HepG2 (cell line): ENCODE data around the gene ARF5. TPM values are rescaled to one million over a fixed set of nuclear protein-coding genes. Genes with fewer than 3 reads are reported as not detected.

ENCODE experiments used
- ATAC-seq: fragments of 200-7000 bp; cut with Tn5 transposase; 3 replicates; pipeline ENCODE4 v1.9.1; 2020; ENCODE audit warnings: mild to moderate bottlenecking, moderate library complexity
- Bru-seq: library from RNA; stranded (reverse); fragments of 400-500 nt; gene quantifications from one replicate; lab custom pipeline; 2021; lab: Mats Ljungman, UMichigan
- BruChase-seq, 2 experiments: library from RNA; stranded (reverse); fragments of 400-500 nt; gene quantifications; one replicate each; lab custom pipeline; 2021; lab: Mats Ljungman, UMichigan
- BruUV-seq: library from RNA; stranded (reverse); fragments of 400-500 nt; replicated peaks from 2 replicates; lab custom pipeline; 2021; lab: Mats Ljungman, UMichigan
- CTCF ChIA-PET: fragments of 300-600 bp; formaldehyde crosslinking; extraction: SDS; loops from one replicate; lab custom pipeline; 2021; ENCODE audit warnings: low total read pairs, inconsistent platforms, low intra/inter-chr PET ratio; lab: Yijun Ruan, JAX
- POLR2A ChIA-PET: fragments of 350-600 bp; sonication (Branson Sonifier 250); formaldehyde crosslinking; loops from one replicate; lab custom pipeline; 2020; ENCODE audit warnings: antibody characterized with exemption, inconsistent platforms; lab: Yijun Ruan, JAX
- DNase-seq: peaks from one replicate; pipeline ENCODE4 v3.0.0-alpha.2; 2015; ENCODE audit warnings: low spot score
- FAIRE-seq: peaks from 3 replicates; lab custom pipeline; 2011; peaks lifted over from hg19 to GRCh38; lab: Jason Lieb, UNC
- H2AFZ ChIP-seq: one replicate; pipeline ENCODE4 v1.6.1; 2011; ENCODE audit warnings: low read length, inconsistent platforms
- H3K27ac ChIP-seq: fragments of 300-600 bp; 3 replicates; pipeline ENCODE4 v1.8.0; 2011; ENCODE audit warnings: mixed run types, mild to moderate bottlenecking, mixed read lengths, low read length, inconsistent platforms; ENCODE audit not compliant: insufficient read depth; ENCODE audit errors: extremely low read length
- H3K27me3 ChIP-seq, 2 experiments: fragments of 200-600 bp in 1 of 2; 2 replicates in 1 of 2; 3 replicates in 1 of 2; pipeline versions ENCODE4 v1.6.0 to v1.8.0; 2011; ENCODE audit warnings: low read length in 2 of 2, mild to moderate bottlenecking in 2 of 2, moderate library complexity in 2 of 2, inconsistent platforms in 1 of 2; ENCODE audit not compliant: insufficient read depth in 2 of 2, control insufficient read depth in 1 of 2
- H3K36me3 ChIP-seq, 2 experiments: fragments of 200-600 bp in 1 of 2; replicated peaks in 1 of 2; 2 replicates in 1 of 2; 3 replicates in 1 of 2; pipeline versions ENCODE4 v1.5.1 to v1.8.0; 2011; ENCODE audit warnings: low read length in 2 of 2, inconsistent platforms in 1 of 2; ENCODE audit not compliant: insufficient read depth in 2 of 2, control insufficient read depth in 1 of 2
- H3K4me1 ChIP-seq: 2 replicates; pipeline ENCODE4 v1.5.1; 2012; ENCODE audit warnings: low read length, inconsistent platforms; ENCODE audit not compliant: insufficient read depth
- H3K4me2 ChIP-seq: 2 replicates; pipeline ENCODE4 v1.6.0; 2011; ENCODE audit warnings: low read depth, low read length, inconsistent platforms
- H3K4me3 ChIP-seq, 3 experiments: fragments of 200-600 bp in 1 of 3; sonication (generic), shearing (Covaris generic) in 1 of 3; replicated peaks in 1 of 3; 2 replicates each; pipeline ENCODE4 v1.5.1; 2011 to 2016; ENCODE audit warnings: low read length in 3 of 3, inconsistent platforms in 2 of 3, low read depth in 2 of 3, mild to moderate bottlenecking in 2 of 3, control low read depth in 1 of 3, mixed read lengths in 1 of 3; ENCODE audit not compliant: insufficient read depth in 1 of 3
- H3K79me2 ChIP-seq: one replicate; pipeline ENCODE4 v1.6.1; 2011; ENCODE audit warnings: low read length, inconsistent platforms; ENCODE audit not compliant: insufficient read depth
- H3K9ac ChIP-seq: 2 replicates; pipeline ENCODE4 v1.6.0; 2011; ENCODE audit warnings: mild to moderate bottlenecking, low read depth, low read length, inconsistent platforms; ENCODE audit not compliant: insufficient read depth
- H3K9me3 ChIP-seq: 2 replicates; pipeline ENCODE4 v1.5.1; 2012; ENCODE audit warnings: mild to moderate bottlenecking, low read length
- H4K20me1 ChIP-seq: 2 replicates; pipeline ENCODE4 v1.6.0; 2011; ENCODE audit warnings: inconsistent platforms, mild to moderate bottlenecking, low read length, moderate library complexity; ENCODE audit not compliant: insufficient read depth
- ASH2L ChIP-seq: fragments of 300-600, 200-600 bp; sonication (generic); IDR thresholded peaks from 2 replicates; pipeline ENCODE4 v1.7.0; 2017; ENCODE audit warnings: low read depth, mild to moderate bottlenecking, moderate library complexity, mixed read lengths, low read length; ENCODE audit not compliant: insufficient read length
- BCLAF1 ChIP-seq: fragments of 450-650 bp; IDR thresholded peaks from 2 replicates; pipeline ENCODE4 v1.6.1; 2017; ENCODE audit warnings: mild to moderate bottlenecking
- BHLHE40 ChIP-seq: IDR thresholded peaks from 2 replicates; pipeline ENCODE4 v1.6.1; 2011; ENCODE audit warnings: low read length, improper control_type of control experiment
- JUNB ChIP-seq: sonication (generic); formaldehyde crosslinking; IDR thresholded peaks from 2 replicates; pipeline ENCODE4 v1.8.0; 2022; ENCODE audit warnings: missing genetic modification reagents, mild to moderate bottlenecking, borderline replicate concordance
- KAT7 ChIP-seq: IDR thresholded peaks from 2 replicates; pipeline ENCODE4 v1.6.1; 2018; ENCODE audit warnings: borderline replicate concordance, missing compliant biosample characterization
- POLR2AphosphoS5 ChIP-seq: IDR thresholded peaks from 2 replicates; pipeline ENCODE4 v1.6.1; 2012; ENCODE audit warnings: low read depth, low read length
- SAFB2 ChIP-seq: sonication (generic); formaldehyde crosslinking; IDR thresholded peaks from 2 replicates; pipeline ENCODE4 v1.5.1; 2020; ENCODE audit warnings: missing genetic modification reagents, low read depth, mild to moderate bottlenecking, borderline replicate concordance
- SP4 ChIP-seq: sonication (generic); formaldehyde crosslinking; IDR thresholded peaks from 2 replicates; pipeline ENCODE4 v1.8.1; 2023; ENCODE audit warnings: mild to moderate bottlenecking, missing genetic modification reagents
- UBTF ChIP-seq: sonication (generic); formaldehyde crosslinking; IDR thresholded peaks from 2 replicates; pipeline ENCODE4 v1.4.0; 2020; ENCODE audit warnings: mild to moderate bottlenecking, missing genetic modification reagents
- ZBTB38 ChIP-seq: sonication (generic); formaldehyde crosslinking; IDR thresholded peaks from 2 replicates; pipeline ENCODE4 v1.5.1; 2020; ENCODE audit warnings: mild to moderate bottlenecking, missing genetic modification reagents
- ZNF251 ChIP-seq: sonication (generic); formaldehyde crosslinking; IDR thresholded peaks from 2 replicates; pipeline ENCODE4 v1.9.0; 2021; ENCODE audit warnings: mild to moderate bottlenecking, missing genetic modification reagents
- ZNF678 ChIP-seq: sonication (generic); formaldehyde crosslinking; IDR thresholded peaks from 2 replicates; pipeline ENCODE4 v1.4.0; 2020; ENCODE audit warnings: mild to moderate bottlenecking, missing genetic modification reagents
- ZNF792 ChIP-seq: IDR thresholded peaks from 2 replicates; pipeline ENCODE4 v1.6.1; 2016
- WGBS: methylation state at CpG from one replicate; pipeline ENCODE4 v1.1.6; 2017; ENCODE audit warnings: low lambda C conversion rate; 5-methylcytosine and 5-hydroxymethylcytosine counted together
- in situ Hi-C: cut with HindIII; loops from 2 replicates; pipeline ENCODE4 v1.10.0; 2017; ENCODE audit warnings: low pct_unique_long_range_greater_than_20kb; ENCODE audit not compliant: extremely low pct_ligation_motif_present
- intact Hi-C: fragments of 100-400 bp; cut with micrococcal nuclease; formaldehyde crosslinking; loops from one replicate; pipeline ENCODE4 v1.10.0; 2022; ENCODE audit not compliant: unreplicated experiment
- long read RNA-seq, 2 experiments: library from RNA in 1 of 2; library from polyadenylated mRNA in 1 of 2; stranded (forward) in 1 of 2; unstranded in 1 of 2; transcript quantifications; one replicate each; pipeline ENCODE4 v2.0.0, GENCODE V29; 2019 to 2022
- polyA minus RNA-seq, 3 experiments: library from RNA; depleted of rRNA, polyadenylated mRNA; stranded (reverse); fragments of >200 nt; gene quantifications; 2 replicates each; pipeline ENCODE4 v1.2.3, GENCODE V29; 2011; ENCODE audit warnings: low replicate concordance in 1 of 3
- polyA plus RNA-seq, 8 experiments: library from polyadenylated mRNA; depleted of rRNA in 3 of 8; stranded (reverse) in 7 of 8; unstranded in 1 of 8; fragments of >200 nt; fragmentation: Illumina TruSeq in 4 of 8; extraction: Trizol in 4 of 8; gene quantifications; 2 replicates each; pipeline versions ENCODE4 v1.2.1 to v1.2.3, GENCODE V29; 2011 to 2016; ENCODE audit warnings: low read depth in 4 of 8, missing spikeins in 1 of 8, mixed read lengths in 1 of 8; ENCODE audit not compliant: insufficient read depth in 1 of 8
- total RNA-seq, 5 experiments: library from RNA; depleted of rRNA; stranded (reverse); fragments of >200 nt; fragmentation: Illumina TruSeq; extraction: Trizol; gene quantifications; 2 replicates each; pipeline ENCODE4 v1.2.3, GENCODE V29; 2016; ENCODE audit warnings: low read depth in 1 of 5

ARF5 gene
- 91.4 and 109 TPM in 2 replicates for total RNA-seq (2016; rRNA removed; fragmentation: Illumina TruSeq; extraction: Trizol)
- total RNA-seq (2016; cell fraction: cytosol; rRNA removed; fragmentation: Illumina TruSeq; extraction: Trizol; ENCODE audit: low read depth): 58.0 and 67.8 TPM in 2 replicates
- 93.2 and 123 TPM in 2 replicates for total RNA-seq (2016; cell fraction: insoluble cytoplasmic fraction; rRNA removed; fragmentation: Illumina TruSeq; extraction: Trizol)
- total RNA-seq (2016; cell fraction: membrane; rRNA removed; fragmentation: Illumina TruSeq; extraction: Trizol): 81.4 and 93.0 TPM in 2 replicates
- 56.8 and 68.2 TPM in 2 replicates for total RNA-seq (2016; cell fraction: nucleus; rRNA removed; fragmentation: Illumina TruSeq; extraction: Trizol)
- polyA plus RNA-seq (2011; rRNA removed): 135 and 140 TPM in 2 replicates
- 137 and 195 TPM in 2 replicates for polyA plus RNA-seq (2011; cell fraction: cytosol; rRNA removed)
- polyA plus RNA-seq (2011; cell fraction: nucleus; rRNA removed): 91.2 and 100 TPM in 2 replicates
- polyA plus RNA-seq (2012): 62.4 and 85.6 TPM in 2 replicates
- 87.4 and 101 TPM in 2 replicates for polyA plus RNA-seq (2016; cell fraction: cytosol; fragmentation: Illumina TruSeq; extraction: Trizol; ENCODE audit: low read depth)
- polyA plus RNA-seq (2016; cell fraction: insoluble cytoplasmic fraction; fragmentation: Illumina TruSeq; extraction: Trizol; ENCODE audit: low read depth): 119 and 134 TPM in 2 replicates
- polyA plus RNA-seq (2016; cell fraction: membrane; fragmentation: Illumina TruSeq; extraction: Trizol; ENCODE audit: low read depth): 90.2 and 107 TPM in 2 replicates
- polyA plus RNA-seq (2016; cell fraction: nucleus; fragmentation: Illumina TruSeq; extraction: Trizol; ENCODE audit: insufficient read depth, low read depth): 144 and 151 TPM in 2 replicates
- 60.5 and 88.3 TPM in 2 replicates for polyA minus RNA-seq (2011; rRNA and poly(A)+ RNA removed; ENCODE audit: low replicate concordance)
- polyA minus RNA-seq (2011; cell fraction: cytosol; rRNA and poly(A)+ RNA removed): 29.7 and 35.1 TPM in 2 replicates
- polyA minus RNA-seq (2011; cell fraction: nucleus; rRNA and poly(A)+ RNA removed): 20.3 and 21.4 TPM in 2 replicates
- percentile 75 among the genes with signal in this experiment for Bru-seq, nascent RNA
- percentile 89 among the genes with signal in this experiment for BruChase-seq, experiment 1, labeled RNA remaining after a 6-hour chase
- percentile 80 among the genes with signal in this experiment for BruChase-seq, experiment 2, labeled RNA remaining after a 2-hour chase
- long read RNA-seq, experiment 1, transcript ARF5-201 (6 exons, 1,103 nt): major isoform, 207 of 223 reads
- long read RNA-seq, experiment 1, partial matches to known transcripts: 12 of 223 reads
- long read RNA-seq, experiment 1, other reads (novel, unspliced or antisense): 3 of 223 reads
- long read RNA-seq, experiment 2, transcript ARF5-201 (6 exons, 1,103 nt): major isoform, 172 of 208 reads
- long read RNA-seq, experiment 2, partial matches to known transcripts: 27 of 208 reads
- long read RNA-seq, experiment 2, other reads (novel, unspliced or antisense): 9 of 208 reads

- Histone ChIP-seq H3K36me3 (peaks cover 7 to 15% of the 10 kb centered on the region in 2 experiments; a peak in 4 of 5 replicates), H2AFZ (no peak within 1 kb of the TSS), H4K20me1 (no peaks in the 10 kb centered on the region; the same call in 1 of the 2 replicates), H3K4me2 (peak within 1 kb of the TSS; percentile 93), H3K27me3 (no peaks in the 10 kb centered on the region; a peak in 1 of 5 replicates), H3K27ac (peak within 1 kb of the TSS; percentile 61), H3K4me3 (peak within 1 kb of the TSS; percentile 89 to 94 (median 93)), H3K9me3 (no peaks in the 10 kb centered on the region), H3K9ac (peak within 1 kb of the TSS; percentile 87), H3K4me1 (peaks cover 46% of the 10 kb centered on the region), H3K79me2 (peaks cover 13% of the 10 kb centered on the region)
- in situ Hi-C loops: no loop called here
- CTCF ChIA-PET: interaction anchor here (2.7 kb wide), 1 partner anchor 41 kb away, joined by 8 read pairs; no protein-coding TSS in a partner anchor
- no TSS peak for BruUV-seq
- DNase-seq: peak; percentile 60
- WGBS: no CpG with 5 or more reads among the region's 77 CpGs
- no peak for FAIRE-seq
- POLR2A ChIA-PET: interaction anchor here (1.0 kb wide), 1 partner anchor 10 kb away, joined by 3 read pairs; no protein-coding TSS in a partner anchor
- peak; percentile 79 for ATAC-seq
- intact Hi-C loops: loop anchor here (2.0 to 10.0 kb wide), 3 partner anchors 41 to 193 kb away; partner anchors contain the start of genes SND1 and ZNF800
- TF ChIP-seq JUNB (no peak), BCLAF1 (no peak), ZNF792 (CRISPR knock-in tag) (no peak), ZNF678 (CRISPR knock-in tag) (no peak), SP4 (CRISPR knock-in tag) (peak; percentile 73; the same call in 1 of the 2 replicates), ZNF251 (CRISPR knock-in tag) (no peak), ASH2L (peak; percentile 55), BHLHE40 (peak; percentile 44), UBTF (CRISPR knock-in tag) (no peak), KAT7 (CRISPR knock-in tag) (no peak), POLR2AphosphoS5 (peak; percentile 79), ZBTB38 (CRISPR knock-in tag) (peak; percentile 67; the same call in 1 of the 2 replicates), SAFB2 (CRISPR knock-in tag) (no peak)
These were observed at the start of gene ARF5 for GRCh38 chr7:127588019-127588696. Gene ARF5, plus strand, starts transcription at chr7:127588411. Its CDS starts 88 bp downstream, at chr7:127588499.
